ENCODE results near the gene DISP3.

The DISP3 gene

GRCh38 chr1:11487196-11487751, 8.3 kb downstream of the DISP3 start:
- no peak for DNase-seq

DNA sequence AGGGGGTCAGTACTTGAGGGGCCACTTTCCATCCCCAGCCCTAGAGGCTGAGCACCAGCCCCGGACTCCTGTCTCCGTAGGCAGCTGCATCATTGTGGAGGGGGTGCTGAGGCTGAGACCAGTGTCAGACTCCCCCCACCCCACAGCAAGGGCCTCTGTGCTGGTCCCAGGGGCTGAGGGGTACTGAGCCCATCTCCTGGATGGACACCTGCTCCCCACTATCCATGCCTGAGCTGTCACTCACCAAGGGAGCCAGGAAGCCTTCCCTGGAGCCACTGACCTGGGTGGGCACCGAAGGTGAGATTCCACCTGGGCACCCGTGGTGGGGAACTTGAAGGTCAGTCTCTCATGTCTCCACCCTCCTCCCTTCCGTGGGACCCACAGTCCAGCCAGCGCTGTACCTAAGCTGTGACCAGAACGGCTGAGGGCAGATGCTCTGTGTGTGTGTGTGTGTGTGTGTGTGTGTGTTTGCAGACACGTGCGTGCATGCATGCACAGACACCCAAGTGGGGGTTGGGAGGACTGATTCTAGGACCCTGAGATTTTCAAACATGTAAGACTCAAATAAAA, 9.3 kb downstream of the DISP3 start:
- DNase-seq = no peak

DNA sequence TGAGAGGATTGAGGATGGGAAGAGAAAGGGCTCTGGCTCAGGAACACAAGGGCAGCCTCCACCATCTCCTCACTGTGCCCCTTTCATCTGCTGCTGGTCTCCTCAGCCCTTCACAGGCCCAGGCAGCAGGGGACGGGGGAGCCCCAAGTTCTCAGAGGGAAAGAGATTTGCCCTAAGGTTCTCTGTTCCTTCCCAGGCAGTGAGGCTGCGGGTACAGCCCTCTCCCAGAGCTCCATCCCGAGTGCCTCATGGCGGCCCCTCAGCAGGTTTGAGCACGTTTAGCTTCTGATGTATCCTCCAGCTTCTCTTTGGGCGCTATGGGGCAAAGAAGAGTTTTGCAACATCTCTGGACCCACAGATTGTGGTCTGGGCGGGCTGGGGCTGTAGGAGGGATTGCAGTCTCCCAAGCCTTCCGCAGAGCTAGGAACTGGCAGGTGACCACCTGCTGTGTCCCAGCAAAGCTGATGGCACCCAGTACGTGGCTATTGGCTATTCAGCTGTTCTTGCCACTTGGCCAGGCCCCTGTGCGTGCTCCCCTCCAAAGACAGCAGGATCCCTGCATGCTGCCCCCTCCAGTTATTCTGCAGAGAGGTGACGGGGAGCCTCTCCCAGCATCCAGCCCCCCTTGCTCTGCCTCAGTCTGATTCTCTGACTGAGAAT, 10.1 kb downstream of the DISP3 start:
- no peak for DNase-seq

DNA sequence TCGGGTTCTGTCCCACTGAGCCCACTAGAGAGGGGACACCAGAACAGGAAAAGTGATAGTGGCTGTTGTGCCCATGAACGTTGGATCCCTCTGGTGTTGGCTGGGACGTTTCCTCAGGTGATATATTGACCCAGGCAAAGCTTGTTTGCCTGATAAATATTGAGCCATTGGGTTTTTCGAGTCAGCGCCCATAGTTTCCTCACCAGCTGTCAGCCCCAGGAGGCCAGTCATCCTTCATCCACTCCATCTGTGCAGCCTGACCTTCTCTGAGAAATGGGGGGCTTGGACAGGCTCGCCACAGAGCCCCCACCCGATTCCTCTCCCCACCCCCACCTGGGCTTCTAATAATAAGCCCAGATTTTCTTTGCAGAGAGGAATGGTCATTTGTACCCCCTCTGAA, 13.3 kb downstream of the DISP3 start:
- no peak for DNase-seq

DNA sequence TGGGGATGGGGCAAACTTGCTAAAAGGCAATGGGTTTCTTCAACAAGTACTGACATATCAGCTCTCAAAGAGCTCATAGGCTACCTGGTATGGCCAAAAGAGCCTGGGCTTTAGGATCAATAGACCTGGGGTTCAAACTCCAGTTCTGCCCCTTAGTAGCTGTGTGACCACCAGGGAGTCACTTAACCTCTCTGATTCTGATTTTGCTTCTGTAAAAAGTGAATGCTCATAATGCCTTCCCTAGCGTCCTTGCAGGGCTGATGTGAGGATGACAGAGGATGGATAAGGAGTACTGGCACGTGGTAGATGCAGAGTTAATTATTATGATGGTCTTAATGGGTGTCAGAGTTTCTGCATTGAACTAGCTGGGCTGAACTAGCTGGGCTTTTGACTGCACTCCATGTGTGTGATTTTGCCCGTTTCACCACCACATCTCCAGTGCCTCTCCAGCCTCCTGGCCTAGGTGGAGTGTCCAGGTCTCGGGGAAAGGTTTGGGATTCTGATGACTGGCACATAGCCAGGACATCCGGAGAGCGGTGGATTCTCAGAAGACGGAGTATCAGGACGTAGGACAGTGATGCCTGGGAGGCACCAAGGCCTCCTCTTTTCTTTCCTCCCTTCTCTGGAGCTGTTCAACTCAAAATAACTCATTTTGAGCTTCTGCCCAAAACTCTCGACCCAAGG, 15.2 kb downstream of the DISP3 start:
- DNase-seq = no peak

- DNase-seq = no peak
Observed at GRCh38 chr1:11494771-11495170, 15.8 kb downstream of the DISP3 start.

DNA sequence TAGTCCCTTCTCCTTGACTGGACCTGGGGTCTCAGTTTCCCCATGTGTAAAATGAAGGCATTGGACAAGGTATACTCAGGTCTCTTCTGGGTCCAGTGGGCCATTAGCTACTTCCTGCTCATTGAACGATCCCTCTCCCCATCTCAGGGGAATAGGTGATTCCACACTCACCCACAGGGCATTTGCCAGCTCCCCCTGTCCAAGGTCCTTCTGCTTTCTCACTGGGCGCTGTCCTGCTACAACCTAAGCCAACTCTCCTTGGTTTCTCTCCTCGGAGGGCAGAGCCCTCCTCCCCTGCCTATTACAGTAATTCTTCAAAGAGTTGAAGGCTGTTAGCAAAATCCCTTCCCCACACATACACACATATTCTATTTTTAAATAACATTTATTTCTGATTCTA, 16.6 kb downstream of the DISP3 start:
- DNase-seq = no peak

DNA sequence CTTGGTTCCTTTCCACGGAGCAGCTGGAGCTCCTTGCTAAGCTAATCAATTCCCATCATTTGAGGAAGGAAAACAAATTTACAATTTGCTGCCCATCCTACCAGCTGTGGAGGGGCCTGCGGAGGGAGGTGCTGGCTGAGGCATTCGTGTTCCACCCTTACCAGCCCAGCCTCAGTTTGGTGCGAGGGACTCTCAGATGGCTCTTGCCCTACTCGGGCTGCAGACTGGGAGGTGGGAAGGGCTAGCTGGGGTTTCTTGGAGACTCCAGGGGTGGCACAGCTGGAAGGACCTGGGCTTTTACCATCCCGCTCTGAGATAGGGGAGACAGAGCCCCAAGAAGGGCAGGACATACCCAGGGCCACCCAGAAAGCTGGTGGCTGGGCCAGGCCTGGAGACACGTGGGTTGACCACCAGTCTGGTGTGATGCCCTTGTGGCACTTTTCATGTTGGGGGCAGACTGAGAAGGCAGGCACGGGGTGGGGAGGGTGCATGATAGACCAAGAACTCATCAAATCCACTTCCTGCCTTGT, 17.7 kb downstream of the DISP3 start:
- DNase-seq = no peak

GRCh38 chr1:11498956-11499594, 20.1 kb downstream of the DISP3 start:
- no peak for DNase-seq

GRCh38 chr1:11499601-11500331, 20.8 kb downstream of the DISP3 start:
- no peak for DNase-seq

DNA sequence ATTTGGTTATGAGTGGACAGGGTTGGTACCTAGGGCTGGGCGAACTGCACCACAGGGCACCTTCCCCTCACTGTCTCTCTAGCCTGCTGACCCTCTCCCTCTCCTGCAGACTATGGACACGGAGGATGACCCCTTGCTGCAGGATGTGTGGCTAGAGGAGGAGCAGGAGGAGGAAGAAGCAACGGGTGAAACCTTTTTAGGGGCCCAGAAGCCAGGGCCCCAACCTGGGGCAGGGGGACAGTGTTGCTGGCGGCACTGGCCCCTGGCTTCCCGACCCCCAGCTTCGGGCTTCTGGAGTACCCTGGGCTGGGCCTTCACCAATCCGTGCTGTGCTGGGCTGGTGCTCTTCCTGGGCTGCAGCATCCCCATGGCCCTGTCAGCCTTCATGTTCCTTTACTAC, 21.9 kb downstream of the DISP3 start:
- DNase-seq = no peak

- DNase-seq = peak; percentile 41
Observed at GRCh38 chr1:11501491-11501897, 22.5 kb downstream of the DISP3 start.

DNA sequence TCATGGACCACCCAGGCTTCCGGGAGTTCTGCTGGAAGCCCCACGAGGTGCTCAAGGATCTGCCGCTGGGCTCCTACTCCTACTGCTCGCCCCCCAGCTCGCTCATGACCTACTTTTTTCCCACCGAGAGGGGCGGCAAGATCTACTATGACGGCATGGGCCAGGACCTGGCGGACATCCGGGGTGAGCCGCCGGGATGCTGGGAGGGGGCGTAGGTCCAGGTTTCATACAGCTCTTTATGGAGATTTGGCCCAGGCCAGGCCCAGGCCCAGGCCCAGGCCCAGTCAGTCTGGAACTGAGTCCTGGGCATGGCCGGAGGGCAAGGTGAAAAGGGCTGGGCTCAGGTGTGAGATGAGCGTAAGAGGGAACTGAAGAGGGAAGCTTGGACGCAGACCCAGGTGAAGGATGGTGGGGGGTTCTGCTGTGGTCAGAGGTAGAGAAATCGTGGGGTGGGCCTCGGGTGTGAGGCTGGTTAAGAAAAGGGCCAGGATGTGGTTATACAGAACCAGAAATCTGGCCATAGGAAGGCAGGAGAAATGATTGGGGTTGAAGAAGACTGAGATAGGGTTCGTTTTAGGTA, 23.0 kb downstream of the DISP3 start:
- no peak for DNase-seq

DNA sequence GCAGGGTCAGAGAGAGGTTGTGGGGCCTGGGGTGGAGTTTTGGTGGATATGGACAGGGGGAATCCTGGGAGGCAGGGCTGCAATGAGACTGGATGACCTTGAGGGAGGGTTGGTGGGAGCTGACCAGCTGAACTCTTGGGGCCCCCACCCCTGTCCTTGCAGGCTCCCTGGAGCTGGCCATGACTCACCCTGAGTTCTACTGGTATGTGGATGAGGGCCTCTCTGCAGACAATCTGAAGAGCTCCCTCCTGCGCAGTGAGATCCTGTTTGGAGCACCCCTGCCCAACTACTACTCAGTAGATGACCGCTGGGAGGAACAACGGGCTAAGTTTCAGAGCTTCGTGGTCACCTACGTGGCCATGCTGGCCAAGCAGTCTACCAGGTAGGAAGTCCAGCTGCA, 23.6 kb downstream of the DISP3 start:
- no peak for DNase-seq

DNA sequence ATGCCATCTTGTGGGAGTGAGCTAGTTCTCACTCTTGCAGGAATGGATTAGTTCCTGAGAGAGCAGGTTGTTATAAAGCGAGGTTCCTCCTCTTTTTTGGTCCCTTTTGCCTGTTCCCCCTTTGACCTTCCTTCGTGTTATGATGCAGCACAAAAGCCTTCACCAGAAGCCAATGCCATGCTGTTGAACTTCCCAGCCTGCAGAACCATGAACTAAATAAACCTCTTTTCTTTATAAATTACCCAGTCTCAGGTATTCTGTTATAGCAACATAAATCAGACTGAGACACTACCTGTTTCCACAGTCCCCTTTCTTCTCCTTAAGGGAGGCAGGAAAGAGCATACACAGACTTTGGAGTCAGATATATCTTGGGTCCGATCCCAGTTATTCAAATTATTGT, 25.6 kb downstream of the DISP3 start:
- DNase-seq = no peak

DNA sequence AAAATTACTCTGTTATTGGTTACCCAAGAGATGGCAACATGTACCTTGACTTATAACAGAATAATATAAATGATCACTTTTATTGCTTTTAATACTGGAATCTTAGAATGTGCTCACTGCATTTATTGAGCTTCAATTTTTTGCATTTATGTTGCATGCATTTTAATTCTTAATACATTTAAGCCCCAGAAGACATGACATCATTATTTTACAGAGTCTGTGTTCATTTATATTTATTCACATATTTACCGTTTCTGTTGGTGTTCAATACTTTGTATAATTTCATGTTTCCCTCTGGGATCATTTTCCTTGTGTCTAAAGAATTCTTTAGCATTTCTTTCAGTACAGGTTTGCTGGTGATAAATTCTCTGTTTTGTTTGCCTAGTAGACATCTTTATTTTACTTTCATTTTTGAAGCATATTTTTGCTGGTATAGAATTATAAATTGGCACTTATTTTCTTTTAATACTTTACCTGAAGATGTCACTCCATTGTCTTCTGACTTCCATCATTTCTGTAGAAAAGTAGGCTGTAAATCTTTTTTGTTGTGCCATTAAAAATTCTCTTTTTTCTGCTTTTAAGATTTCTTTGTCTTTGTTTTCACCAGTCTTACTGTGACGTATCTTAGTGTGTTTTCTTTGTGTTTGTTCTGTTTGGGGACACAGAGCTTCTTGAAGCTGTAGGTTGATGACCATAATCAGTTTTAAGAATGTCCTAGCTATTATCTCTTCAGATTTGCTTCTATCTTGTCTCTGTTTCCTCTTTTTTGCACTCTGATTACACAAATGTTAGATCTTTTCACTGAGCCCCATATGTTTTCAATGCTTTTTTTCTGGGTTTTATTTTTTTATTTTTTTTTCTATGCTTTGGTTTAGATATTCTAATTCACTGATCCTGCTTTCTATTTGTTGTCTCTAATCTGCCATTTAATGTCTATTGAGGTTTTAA, 26.9 kb downstream of the DISP3 start:
- no peak for DNase-seq

DNA sequence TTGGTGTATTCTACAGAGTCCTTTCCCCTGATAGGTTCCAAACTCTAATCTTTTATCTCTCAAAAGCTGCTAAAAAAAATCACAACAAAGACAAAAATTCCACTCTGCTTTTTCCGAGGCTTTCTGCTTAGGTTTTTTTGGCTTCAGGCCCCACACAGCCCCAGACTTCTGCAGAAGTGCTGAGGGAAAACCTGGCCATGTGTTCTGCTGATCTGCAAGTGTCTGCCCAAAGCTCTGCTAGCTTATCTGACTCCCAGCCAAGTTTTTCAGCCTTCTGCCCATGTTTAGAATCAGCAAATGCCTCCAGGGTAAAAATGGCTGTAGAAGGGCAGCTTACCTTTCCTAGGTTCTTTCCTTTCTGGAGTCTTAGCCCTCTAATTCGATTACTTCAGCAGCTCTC, 28.4 kb downstream of the DISP3 start:
- no peak for DNase-seq

- DNase-seq = no peak
Observed at GRCh38 chr1:11513681-11514080, 34.7 kb downstream of the DISP3 start.

GRCh38 chr1:11514366-11514765, 35.4 kb downstream of the DISP3 start:
- no peak for DNase-seq

DNA sequence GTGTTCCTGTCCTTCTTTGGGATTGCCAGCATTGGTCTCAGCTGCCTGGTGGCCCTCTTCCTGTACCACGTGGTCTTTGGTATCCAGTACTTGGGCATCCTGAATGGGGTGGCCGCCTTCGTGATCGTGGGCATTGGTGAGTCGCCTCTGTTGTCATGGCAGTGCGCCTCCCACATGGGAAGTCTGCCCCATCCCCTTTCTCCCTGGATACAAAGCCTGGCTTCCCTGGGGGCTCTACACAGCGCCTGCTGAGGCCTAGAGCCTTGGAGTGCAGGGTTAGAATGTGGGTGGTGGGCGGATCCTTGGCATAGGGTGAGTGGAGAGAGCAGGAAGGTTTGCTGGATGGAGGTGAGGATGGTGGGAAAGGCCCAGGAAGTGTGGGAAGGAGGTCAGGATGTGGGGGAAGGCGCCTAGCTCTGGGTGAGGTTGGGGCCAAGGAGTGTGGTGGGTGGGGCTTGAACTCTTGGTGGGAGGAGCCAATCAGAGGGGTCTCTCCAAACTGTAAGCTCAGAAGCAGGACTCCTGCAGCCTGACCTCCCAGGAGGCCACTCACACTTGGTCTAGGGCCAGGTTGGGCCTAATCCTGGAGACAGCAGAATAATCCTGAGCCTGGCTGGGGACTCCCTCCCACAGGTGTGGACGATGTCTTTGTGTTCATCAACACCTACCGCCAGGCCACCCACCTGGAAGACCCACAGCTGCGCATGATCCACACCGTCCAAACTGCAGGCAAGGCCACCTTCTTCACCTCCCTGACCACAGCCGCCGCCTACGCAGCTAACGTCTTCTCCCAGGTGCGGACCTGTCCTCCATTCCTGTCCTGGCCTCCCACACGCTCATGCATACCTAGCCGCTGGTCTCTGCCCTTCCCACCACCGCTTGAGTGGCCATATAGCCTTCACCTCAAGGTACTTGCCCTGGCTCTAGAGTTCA, 36.7 kb downstream of the DISP3 start:
- DNase-seq = no peak

All from CD4-positive, alpha-beta T cell treated with Interleukin-15 for 1 hour (primary cell).